Suprapubic skin (tissue), 4 donors: Measurements from ENCODE around the gene C9.

Experiments
- EP300 ChIP-seq: sonication (generic); formaldehyde crosslinking; IDR thresholded peaks from one replicate; pipeline ENCODE4 v1.6.1; 2017; ENCODE audit warnings: antibody characterized with exemption
- POLR2A ChIP-seq, 2 donors: fragments of 450-650 bp; IDR thresholded peaks; one replicate each; pipeline ENCODE4 v1.6.1; 2017; ENCODE audit warnings: antibody characterized with exemption in 2 of 2, mild to moderate bottlenecking in 2 of 2, moderate library complexity in 2 of 2
- POLR2AphosphoS5 ChIP-seq, 3 donors: sonication (generic); formaldehyde crosslinking; IDR thresholded peaks; one replicate each; pipeline ENCODE4 v1.6.1; 2017; ENCODE audit warnings: antibody characterized with exemption in 3 of 3
- TF ChIP-seq, protein P1 (sequence below), 2 donors: fragments of 200-600 bp in 1 of 2; fragments of 450-650 bp in 1 of 2; sonication (generic) in 1 of 2; IDR thresholded peaks; one replicate each; pipeline ENCODE4 v1.5.1; 2016 to 2019; ENCODE audit warnings: antibody characterized with exemption in 2 of 2, mild to moderate bottlenecking in 1 of 2, moderate library complexity in 1 of 2

DNA sequence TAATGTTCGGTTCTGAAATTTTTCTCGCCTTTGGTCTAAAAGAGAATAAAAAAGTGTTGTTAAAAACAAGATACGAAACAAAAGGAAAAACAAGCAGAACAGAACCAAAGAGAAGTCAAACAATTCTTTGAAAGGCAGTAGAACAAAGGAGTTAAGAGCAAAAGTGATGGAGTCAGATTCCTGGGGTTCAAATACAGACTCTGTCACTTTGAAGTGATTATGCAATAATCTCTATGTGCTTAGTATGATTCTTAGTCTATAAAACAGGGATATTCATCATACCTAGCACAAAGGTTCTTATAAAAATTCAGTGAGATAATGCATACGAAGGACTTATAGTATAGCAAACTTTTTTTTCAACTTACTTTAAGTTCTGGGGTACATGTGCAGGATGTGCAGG is 48.3 kb downstream of the C9 start:
- TF ChIP-seq, protein P1, sequence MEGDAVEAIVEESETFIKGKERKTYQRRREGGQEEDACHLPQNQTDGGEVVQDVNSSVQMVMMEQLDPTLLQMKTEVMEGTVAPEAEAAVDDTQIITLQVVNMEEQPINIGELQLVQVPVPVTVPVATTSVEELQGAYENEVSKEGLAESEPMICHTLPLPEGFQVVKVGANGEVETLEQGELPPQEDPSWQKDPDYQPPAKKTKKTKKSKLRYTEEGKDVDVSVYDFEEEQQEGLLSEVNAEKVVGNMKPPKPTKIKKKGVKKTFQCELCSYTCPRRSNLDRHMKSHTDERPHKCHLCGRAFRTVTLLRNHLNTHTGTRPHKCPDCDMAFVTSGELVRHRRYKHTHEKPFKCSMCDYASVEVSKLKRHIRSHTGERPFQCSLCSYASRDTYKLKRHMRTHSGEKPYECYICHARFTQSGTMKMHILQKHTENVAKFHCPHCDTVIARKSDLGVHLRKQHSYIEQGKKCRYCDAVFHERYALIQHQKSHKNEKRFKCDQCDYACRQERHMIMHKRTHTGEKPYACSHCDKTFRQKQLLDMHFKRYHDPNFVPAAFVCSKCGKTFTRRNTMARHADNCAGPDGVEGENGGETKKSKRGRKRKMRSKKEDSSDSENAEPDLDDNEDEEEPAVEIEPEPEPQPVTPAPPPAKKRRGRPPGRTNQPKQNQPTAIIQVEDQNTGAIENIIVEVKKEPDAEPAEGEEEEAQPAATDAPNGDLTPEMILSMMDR (IDR thresholded peaks at IDR 0.05) = no peak
- TF ChIP-seq POLR2A (IDR thresholded peaks at IDR 0.05) (no peak), POLR2AphosphoS5 (IDR thresholded peaks at IDR 0.05) (no peak), EP300 (no peak)
